Colonic mucosa (tissue), 4 donors: ENCODE measurements around the gene CTIF. TPM values are rescaled to one million over a fixed set of nuclear protein-coding genes. Genes with fewer than 3 reads are reported as not detected.

Experiments used
- DNase-seq: peaks from one replicate; pipeline ENCODE4 v3.0.0-alpha.2; 2020
- H3K27ac ChIP-seq: fragments of 200-600 bp; one replicate; pipeline ENCODE4 v1.8.0; 2021
- H3K27me3 ChIP-seq: fragments of 200-600 bp; one replicate; pipeline ENCODE4 v1.8.0; 2021
- H3K36me3 ChIP-seq: fragments of 200-600 bp; one replicate; pipeline ENCODE4 v1.8.0; 2021
- H3K4me1 ChIP-seq: fragments of 200-600 bp; one replicate; pipeline ENCODE4 v1.8.0; 2021; ENCODE audit warnings: mild to moderate bottlenecking
- H3K4me3 ChIP-seq: fragments of 200-600 bp; one replicate; pipeline ENCODE4 v1.8.0; 2021
- H3K9ac ChIP-seq, 2 donors: one replicate each; pipeline ENCODE4 v1.7.0; 2013; ENCODE audit warnings: control low read depth in 2 of 2, low read depth in 2 of 2, low read length in 2 of 2
- H3K9me3 ChIP-seq: fragments of 200-600 bp; one replicate; pipeline ENCODE4 v1.8.0; 2021
- CTCF ChIP-seq: fragments of 200-600 bp; IDR thresholded peaks from one replicate; pipeline ENCODE4 v1.8.0; 2022; ENCODE audit warnings: antibody characterized with exemption, mild to moderate bottlenecking
- intact Hi-C: fragments of 100-400 bp; cut with DNase I; formaldehyde crosslinking; loops from one replicate; pipeline ENCODE4 v1.14.1; 2022
- total RNA-seq, 2 donors: library from RNA; stranded (reverse); fragmentation: NEBNext Ultra II Directional in 1 of 2; extraction: Animal tissue kit (Norgen Biotek cat#: 25700) in 1 of 2; gene quantifications; one replicate each; pipeline ENCODE4 v1.2.1, GENCODE V29; 2021
- donor health status: healthy.
- donor health status: DM: no; HTN: no; CAD: no.
- donor health status: DM: no; HTN: no; CAD: no.

CTIF gene
- total RNA-seq, 2 donors from 2014 or later: 13.0 to 16.7 TPM

- H3K36me3 ChIP-seq: no peaks in the 10 kb centered on the region
- H3K27ac ChIP-seq: no peak overlapping the region
- no peak for DNase-seq
- no peaks in the 10 kb centered on the region for H3K9me3 ChIP-seq
- TF ChIP-seq CTCF: no peak
- no peaks in the 10 kb centered on the region for H3K4me1 ChIP-seq
- intact Hi-C loops: no loop called here
- no peaks in the 10 kb centered on the region for H3K27me3 ChIP-seq
- H3K4me3 ChIP-seq: no peak overlapping the region
- no peak overlapping the region for H3K9ac ChIP-seq
Measured at GRCh38 chr18:48609820-48610815, 71.3 kb downstream of the CTIF start.

- Histone ChIP-seq H3K4me3 (no peak overlapping the region), H3K36me3 (no peaks in the 10 kb centered on the region), H3K27me3 (no peaks in the 10 kb centered on the region), H3K9me3 (no peaks in the 10 kb centered on the region), H3K27ac (no peak overlapping the region), H3K9ac (no peak overlapping the region), H3K4me1 (no peaks in the 10 kb centered on the region)
- TF ChIP-seq CTCF: no peak
- no peak for DNase-seq
- intact Hi-C loops: no loop called here
Measured at GRCh38 chr18:48611203-48611602, 72.4 kb downstream of the CTIF start.

GRCh38 chr18:48611785-48612480 lies 73.1 kb downstream of the CTIF start:
- H3K27ac ChIP-seq: no peak overlapping the region
- H3K36me3 ChIP-seq: no peaks in the 10 kb centered on the region
- H3K27me3 ChIP-seq: no peaks in the 10 kb centered on the region
- no peaks in the 10 kb centered on the region for H3K9me3 ChIP-seq
- H3K4me3 ChIP-seq: no peak overlapping the region
- intact Hi-C loops: no loop called here
- TF ChIP-seq CTCF: no peak
- no peak overlapping the region for H3K9ac ChIP-seq
- no peaks in the 10 kb centered on the region for H3K4me1 ChIP-seq
- no peak for DNase-seq

GRCh38 chr18:48612511-48612910 lies 73.7 kb downstream of the CTIF start:
- Histone ChIP-seq H3K27ac (no peak overlapping the region), H3K9ac (no peak overlapping the region), H3K27me3 (no peaks in the 10 kb centered on the region), H3K4me1 (no peaks in the 10 kb centered on the region), H3K4me3 (no peak overlapping the region), H3K9me3 (no peaks in the 10 kb centered on the region), H3K36me3 (no peaks in the 10 kb centered on the region)
- DNase-seq: no peak
- intact Hi-C loops: no loop called here
- no peak for TF ChIP-seq CTCF

GRCh38 chr18:48612917-48613316 lies 74.1 kb downstream of the CTIF start:
- no peak overlapping the region for H3K4me3 ChIP-seq
- H3K27ac ChIP-seq: no peak overlapping the region
- no peaks in the 10 kb centered on the region for H3K36me3 ChIP-seq
- intact Hi-C loops: no loop called here
- no peaks in the 10 kb centered on the region for H3K9me3 ChIP-seq
- H3K27me3 ChIP-seq: no peaks in the 10 kb centered on the region
- no peak for DNase-seq
- no peak overlapping the region for H3K9ac ChIP-seq
- TF ChIP-seq CTCF: no peak
- H3K4me1 ChIP-seq: no peaks in the 10 kb centered on the region
